Adrenal gland (tissue), 5 donors: ENCODE measurements around the gene CDHR5.

Source experiments
- CTCF ChIP-seq, 6 experiments: fragments of 450-650 bp in 4 of 6; fragments of 200-600 bp in 2 of 6; sonication (generic) in 1 of 6; IDR thresholded peaks; 1 replicate in 5 of 6; 2 replicates in 1 of 6; pipeline versions ENCODE4 v1.5.1 to v1.8.0; 2016 to 2021; ENCODE audit warnings: antibody characterized with exemption in 6 of 6, mild to moderate bottlenecking in 2 of 6, moderate library complexity in 1 of 6
- POLR2A ChIP-seq, 2 donors: fragments of 450-650 bp; IDR thresholded peaks; one replicate each; pipeline ENCODE4 v1.6.1; 2017; ENCODE audit warnings: antibody characterized with exemption in 2 of 2, mild to moderate bottlenecking in 2 of 2, moderate library complexity in 1 of 2
- donor health status: DM: no; HTN: no; CAD: no.

- no peak for TF ChIP-seq CTCF (IDR thresholded peaks at IDR 0.05)
- no peak for TF ChIP-seq POLR2A (IDR thresholded peaks at IDR 0.05)
Measured at GRCh38 chr11:628056-628455, 3.3 kb upstream of the CDHR5 start.
